ENCODE data around the gene NFKBIE. TPM values are rescaled to one million over a fixed set of nuclear protein-coding genes. Genes with fewer than 3 reads are reported as not detected.

The NFKBIE gene
- polyA plus RNA-seq, 1 donor (not counting 4 experiments of a cell fraction or from before 2014, with no cell fraction given) = 7.3 TPM

DNA sequence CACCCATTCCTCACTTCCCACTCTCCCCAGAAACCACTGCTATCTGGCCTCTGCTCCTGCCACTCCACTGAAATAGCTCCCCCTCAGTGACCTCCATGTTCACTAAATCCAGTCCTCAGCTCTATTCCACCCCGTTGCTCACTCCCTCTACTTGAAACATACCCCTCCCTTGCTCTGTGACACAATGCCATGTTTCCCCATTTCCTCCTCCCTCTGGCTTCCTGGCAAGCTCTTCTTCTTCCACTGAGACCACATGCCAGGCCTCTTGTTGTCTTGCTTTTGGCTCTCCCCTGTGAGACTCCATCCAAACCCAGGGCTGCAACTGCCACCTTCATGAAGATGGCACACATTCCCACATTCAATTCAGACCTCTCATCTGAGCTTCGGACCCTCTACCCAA lies 18.8 kb upstream of the NFKBIE start:
- dilution Hi-C loops (cut with MboI; ENCODE audit: extremely low pct_ligation_motif_present, low sequenced_read_pairs) = no loop called here
- TF ChIP-seq, protein P1, sequence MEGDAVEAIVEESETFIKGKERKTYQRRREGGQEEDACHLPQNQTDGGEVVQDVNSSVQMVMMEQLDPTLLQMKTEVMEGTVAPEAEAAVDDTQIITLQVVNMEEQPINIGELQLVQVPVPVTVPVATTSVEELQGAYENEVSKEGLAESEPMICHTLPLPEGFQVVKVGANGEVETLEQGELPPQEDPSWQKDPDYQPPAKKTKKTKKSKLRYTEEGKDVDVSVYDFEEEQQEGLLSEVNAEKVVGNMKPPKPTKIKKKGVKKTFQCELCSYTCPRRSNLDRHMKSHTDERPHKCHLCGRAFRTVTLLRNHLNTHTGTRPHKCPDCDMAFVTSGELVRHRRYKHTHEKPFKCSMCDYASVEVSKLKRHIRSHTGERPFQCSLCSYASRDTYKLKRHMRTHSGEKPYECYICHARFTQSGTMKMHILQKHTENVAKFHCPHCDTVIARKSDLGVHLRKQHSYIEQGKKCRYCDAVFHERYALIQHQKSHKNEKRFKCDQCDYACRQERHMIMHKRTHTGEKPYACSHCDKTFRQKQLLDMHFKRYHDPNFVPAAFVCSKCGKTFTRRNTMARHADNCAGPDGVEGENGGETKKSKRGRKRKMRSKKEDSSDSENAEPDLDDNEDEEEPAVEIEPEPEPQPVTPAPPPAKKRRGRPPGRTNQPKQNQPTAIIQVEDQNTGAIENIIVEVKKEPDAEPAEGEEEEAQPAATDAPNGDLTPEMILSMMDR (optimal IDR thresholded peaks at IDR 0.05 in 1 of 3, IDR thresholded peaks at IDR 0.05 in 1 of 3, conservative IDR thresholded peaks at IDR 0.05 in 1 of 3; ENCODE audit: extremely low read depth in 1 of 3, insufficient read depth in 2 of 3, low read length in 3 of 3) = no peak
- no peak for TF ChIP-seq EZH2 (IDR thresholded peaks at IDR 0.05; ENCODE audit: low read length)
- Histone ChIP-seq H3K9ac (ENCODE audit: control insufficient read depth, extremely low read depth, insufficient read depth, low read length) (no peak overlapping the region), H2AFZ (ENCODE audit: control insufficient read depth, low read length) (no peak overlapping the region), H3K9me1 (ENCODE audit: control insufficient read depth, extremely low read depth, insufficient read depth, low read length) (no peaks in the 10 kb centered on the region), H3K4me1 (ENCODE audit: control insufficient read depth, extremely low read depth, insufficient read depth, low read length) (no peaks in the 10 kb centered on the region), H3K79me2 (ENCODE audit: control insufficient read depth, insufficient read depth, low read length) (no peaks in the 10 kb centered on the region), H3K4me2 (ENCODE audit: control insufficient read depth, extremely low read depth, insufficient read depth, low read depth, low read length) (no peak overlapping the region), H4K20me1 (ENCODE audit: control insufficient read depth, extremely low read depth, insufficient read depth, low read length) (no peaks in the 10 kb centered on the region), H3K27ac (ENCODE audit: control insufficient read depth, insufficient read depth, low read length) (no peak overlapping the region), H3K36me3 (ENCODE audit: control insufficient read depth in 2 of 2, extremely low read depth in 1 of 2, insufficient read depth in 2 of 2, low read length in 2 of 2) (no peaks in the 10 kb centered on the region), H3K9me3 (ENCODE audit: control insufficient read depth, low read depth, low read length) (no peaks in the 10 kb centered on the region), H3K4me3 (ENCODE audit: control insufficient read depth in 2 of 3, extremely low read depth in 1 of 3, insufficient read depth in 2 of 3, low read depth in 1 of 3, low read length in 3 of 3) (no peak overlapping the region), H3K27me3 (ENCODE audit: control insufficient read depth, extremely low read depth, insufficient read depth, low read length) (peaks cover 10% of the 10 kb centered on the region)
- DNase-seq (ENCODE audit: low read depth, low spot score) = no peak
- no peak for FAIRE-seq

DNA sequence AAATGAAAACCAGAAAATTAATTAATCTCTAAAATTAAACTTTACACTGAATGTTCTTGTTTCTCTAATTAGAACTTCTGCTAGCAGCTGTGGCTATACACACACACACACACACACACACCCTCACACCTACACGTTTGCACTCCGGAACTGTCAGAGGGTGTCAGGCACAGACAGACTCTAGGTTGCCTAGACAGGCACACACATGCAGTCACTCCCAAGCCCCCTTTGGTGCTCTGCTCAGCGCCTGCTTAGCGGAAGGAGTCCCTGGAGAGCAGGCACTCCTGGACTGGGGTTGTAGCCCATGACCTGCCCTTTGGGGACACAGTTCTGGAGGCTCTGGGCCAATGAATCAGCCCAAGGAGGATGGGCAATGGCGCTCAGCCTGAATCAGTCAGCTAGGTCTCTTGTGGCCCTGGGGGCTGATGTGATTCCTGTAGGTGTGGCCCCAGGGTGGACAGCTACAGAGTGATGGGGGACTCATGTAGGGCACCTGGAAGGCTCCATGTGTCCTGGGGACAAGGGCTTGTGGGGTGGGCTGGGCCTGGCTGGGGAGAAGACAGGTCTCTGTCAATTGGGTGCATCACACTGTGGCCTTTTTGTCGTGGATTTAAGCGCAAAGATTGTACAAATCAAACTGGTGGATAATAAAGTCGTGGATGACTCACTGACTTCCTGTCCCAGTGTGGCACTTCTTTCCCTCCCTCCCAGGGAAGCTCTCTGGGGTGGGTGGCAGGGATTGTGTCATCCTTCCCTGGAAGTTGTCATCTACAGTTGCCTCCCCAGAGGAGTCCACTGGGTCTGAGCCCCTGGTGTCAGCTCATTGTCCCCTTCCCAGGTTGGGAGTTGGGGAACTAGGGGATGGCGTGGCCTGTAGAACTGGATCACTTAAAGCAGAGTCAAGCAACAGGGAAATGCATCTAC lies 13.7 kb upstream of the NFKBIE start:
- no peak overlapping the region for H2AFZ ChIP-seq (ENCODE audit: control insufficient read depth, low read length)
- no peak overlapping the region for H3K9ac ChIP-seq (ENCODE audit: control insufficient read depth, extremely low read depth, insufficient read depth, low read length)
- FAIRE-seq (no peak), DNase-seq (ENCODE audit: low read depth, low spot score) (no peak)
- no peak overlapping the region for H3K4me2 ChIP-seq (ENCODE audit: control insufficient read depth, extremely low read depth, insufficient read depth, low read depth, low read length)
- H4K20me1 ChIP-seq (ENCODE audit: control insufficient read depth, extremely low read depth, insufficient read depth, low read length) = no peaks in the 10 kb centered on the region
- H3K4me3 ChIP-seq (ENCODE audit: control insufficient read depth in 2 of 3, extremely low read depth in 1 of 3, insufficient read depth in 2 of 3, low read depth in 1 of 3, low read length in 3 of 3) = no peak overlapping the region
- H3K4me1 ChIP-seq (ENCODE audit: control insufficient read depth, extremely low read depth, insufficient read depth, low read length) = no peaks in the 10 kb centered on the region
- no peaks in the 10 kb centered on the region for H3K79me2 ChIP-seq (ENCODE audit: control insufficient read depth, insufficient read depth, low read length)
- H3K9me3 ChIP-seq (ENCODE audit: control insufficient read depth, low read depth, low read length) = no peaks in the 10 kb centered on the region
- H3K36me3 ChIP-seq (ENCODE audit: control insufficient read depth in 2 of 2, extremely low read depth in 1 of 2, insufficient read depth in 2 of 2, low read length in 2 of 2) = no peaks in the 10 kb centered on the region
- peaks cover 41% of the 10 kb centered on the region for H3K27me3 ChIP-seq (ENCODE audit: control insufficient read depth, extremely low read depth, insufficient read depth, low read length)
- dilution Hi-C loops (cut with MboI; ENCODE audit: extremely low pct_ligation_motif_present, low sequenced_read_pairs) = no loop called here
- H3K9me1 ChIP-seq (ENCODE audit: control insufficient read depth, extremely low read depth, insufficient read depth, low read length) = no peaks in the 10 kb centered on the region
- no peak overlapping the region for H3K27ac ChIP-seq (ENCODE audit: control insufficient read depth, insufficient read depth, low read length)
- TF ChIP-seq, protein P1 (optimal IDR thresholded peaks at IDR 0.05 in 1 of 3, IDR thresholded peaks at IDR 0.05 in 1 of 3, conservative IDR thresholded peaks at IDR 0.05 in 1 of 3; ENCODE audit: extremely low read depth in 1 of 3, insufficient read depth in 2 of 3, low read length in 3 of 3) = no peak
- no peak for TF ChIP-seq EZH2 (IDR thresholded peaks at IDR 0.05; ENCODE audit: low read length)
